ENCODE results near the gene TMCO4.

GRCh38 chr1:19808351-19808750 is 8.6 kb upstream of the TMCO4 start:
- TF ChIP-seq CTCF (IDR thresholded peaks at IDR 0.05) (no peak), POLR2AphosphoS5 (IDR thresholded peaks at IDR 0.05) (no peak)

Measured in transverse colon (tissue), 4 donors.